Endothelial cell of umbilical vein (primary cell): ENCODE results near the gene GATA2. TPM values are rescaled to one million over a fixed set of nuclear protein-coding genes. Genes with fewer than 3 reads are reported as not detected.

ENCODE experiments used
- BruUV-seq: library from RNA; stranded (reverse); fragments of 400-500 nt; replicated peaks from 2 replicates; lab custom pipeline; 2021; lab: Mats Ljungman, UMichigan
- CTCF ChIA-PET: fragments of 300-600, 350-600 bp; sonication (Branson Sonifier 250); formaldehyde crosslinking; loops from one replicate; lab custom pipeline; 2021; ENCODE audit warnings: antibody characterized with exemption, inconsistent platforms; lab: Charles Lee
- POLR2A ChIA-PET: fragments of 300-600, 350-600 bp; sonication (Branson Sonifier 250); formaldehyde crosslinking; loops from one replicate; lab custom pipeline; 2021; ENCODE audit warnings: antibody characterized with exemption, inconsistent platforms; lab: Charles Lee
- DNase-seq: peaks from one replicate; pipeline ENCODE4 v3.0.0-alpha.2; 2011; ENCODE audit warnings: low read depth, low spot score
- FAIRE-seq: peaks from 2 replicates; lab custom pipeline; 2011; peaks lifted over from hg19 to GRCh38; lab: Jason Lieb, UNC
- H2AFZ ChIP-seq: 2 replicates; pipeline ENCODE4 v1.6.0; 2012; ENCODE audit warnings: low read depth, low read length, control low read depth, inconsistent platforms
- H3K27ac ChIP-seq: 2 replicates; pipeline ENCODE4 v1.5.1; 2011; ENCODE audit warnings: low read depth, mild to moderate bottlenecking, control low read depth, low read length, moderate library complexity; ENCODE audit not compliant: insufficient read depth
- H3K27me3 ChIP-seq, 2 experiments: 2 replicates each; pipeline versions ENCODE4 v1.6.0 to v1.6.1; 2011; ENCODE audit warnings: low read length in 2 of 2, mixed read lengths in 1 of 2; ENCODE audit not compliant: control insufficient read depth in 2 of 2, insufficient read depth in 2 of 2
- H3K36me3 ChIP-seq, 2 experiments: 2 replicates in 1 of 2; 3 replicates in 1 of 2; pipeline ENCODE4 v1.5.1; 2011; ENCODE audit warnings: low read length in 2 of 2, mild to moderate bottlenecking in 1 of 2, moderate library complexity in 1 of 2; ENCODE audit not compliant: control insufficient read depth in 2 of 2, insufficient read depth in 2 of 2; ENCODE audit errors: extremely low read depth in 1 of 2
- H3K4me1 ChIP-seq: 3 replicates; pipeline ENCODE4 v1.5.1; 2011; ENCODE audit warnings: mild to moderate bottlenecking, low read length; ENCODE audit not compliant: control insufficient read depth, insufficient read depth; ENCODE audit errors: extremely low read depth
- H3K4me2 ChIP-seq: 2 replicates; pipeline ENCODE4 v1.6.1; 2011; ENCODE audit warnings: low read length, control low read depth, mixed read lengths; ENCODE audit not compliant: insufficient read depth
- H3K4me3 ChIP-seq, 3 experiments: fragments of 200-600 bp in 1 of 3; sonication (generic), shearing (Covaris generic) in 1 of 3; replicated peaks in 1 of 3; 2 replicates each; pipeline ENCODE4 v1.5.1; 2011 to 2016; ENCODE audit warnings: control low read depth in 3 of 3, low read length in 3 of 3, mild to moderate bottlenecking in 2 of 3, inconsistent platforms in 1 of 3, low read depth in 1 of 3, moderate library complexity in 1 of 3; ENCODE audit not compliant: insufficient read depth in 1 of 3
- H3K79me2 ChIP-seq: 2 replicates; pipeline ENCODE4 v1.6.0; 2012; ENCODE audit warnings: low read length, inconsistent platforms; ENCODE audit not compliant: control insufficient read depth, insufficient read depth
- H3K9ac ChIP-seq: replicated peaks from 2 replicates; pipeline ENCODE3; 2011; ENCODE audit warnings: low read length, control low read depth; ENCODE audit not compliant: insufficient read depth; ENCODE audit errors: extremely low read depth
- H3K9me1 ChIP-seq: replicated peaks from 3 replicates; pipeline ENCODE4 v1.6.0; 2011; ENCODE audit warnings: mild to moderate bottlenecking, low read length; ENCODE audit not compliant: control insufficient read depth, insufficient read depth; ENCODE audit errors: extremely low read depth
- H3K9me3 ChIP-seq: replicated peaks from 2 replicates; pipeline ENCODE4 v1.5.1; 2012; ENCODE audit warnings: low read length, inconsistent platforms; ENCODE audit not compliant: control insufficient read depth, insufficient read depth
- H4K20me1 ChIP-seq: replicated peaks from 2 replicates; pipeline ENCODE3; 2011; ENCODE audit warnings: mild to moderate bottlenecking, low read length; ENCODE audit not compliant: control insufficient read depth, insufficient read depth; ENCODE audit errors: extremely low read depth
- CTCF ChIP-seq, 2 donors: IDR thresholded peaks; 1 replicate in 1 of 2; 2 replicates in 1 of 2; pipeline ENCODE4 v1.5.1; 2011; ENCODE audit warnings: low read length in 2 of 2, mild to moderate bottlenecking in 2 of 2, moderate library complexity in 2 of 2, control low read depth in 1 of 2, inconsistent platforms in 1 of 2, low read depth in 1 of 2; ENCODE audit not compliant: insufficient read depth in 1 of 2; ENCODE audit errors: extremely low read depth in 1 of 2
- FOS ChIP-seq: IDR thresholded peaks from 2 replicates; pipeline ENCODE4 v1.6.1; 2011; ENCODE audit warnings: mild to moderate bottlenecking, low read length, moderate library complexity, borderline replicate concordance; ENCODE audit not compliant: insufficient read depth
- GATA2 ChIP-seq: IDR thresholded peaks from 2 replicates; pipeline ENCODE4 v1.7.0; 2011; ENCODE audit warnings: low read depth, mild to moderate bottlenecking, moderate library complexity, mixed read lengths, low read length; ENCODE audit not compliant: insufficient read length, insufficient read depth
- JUN ChIP-seq: IDR thresholded peaks from 2 replicates; pipeline ENCODE4 v1.6.1; 2011; ENCODE audit warnings: borderline replicate concordance, low read depth; ENCODE audit not compliant: insufficient read length, insufficient read depth
- MAX ChIP-seq: IDR thresholded peaks from 2 replicates; pipeline ENCODE4 v1.6.1; 2011; ENCODE audit not compliant: insufficient read depth, insufficient read length
- MYC ChIP-seq: IDR thresholded peaks from one replicate; pipeline ENCODE4 v1.6.1; 2011; ENCODE audit warnings: mild to moderate bottlenecking, low read depth, low read length
- POLR2A ChIP-seq: IDR thresholded peaks from 2 replicates; pipeline ENCODE4 v1.6.1; 2012; ENCODE audit warnings: low read depth, mild to moderate bottlenecking, control low read depth, low read length
- POLR2AphosphoS5 ChIP-seq: IDR thresholded peaks from 2 replicates; pipeline ENCODE4 v1.6.1; 2012; ENCODE audit warnings: low read depth, mild to moderate bottlenecking, control low read depth, low read length, moderate library complexity; ENCODE audit not compliant: insufficient read depth
- dilution Hi-C: fragments of 300-500 bp; cut with MboI; formaldehyde crosslinking; loops from one replicate; pipeline ENCODE4 v1.15.0; 2019; ENCODE audit warnings: low sequenced_read_pairs; ENCODE audit not compliant: extremely low pct_ligation_motif_present
- intact Hi-C: fragments of 100-400 bp; cut with micrococcal nuclease; formaldehyde crosslinking; loops from one replicate; pipeline ENCODE4 v1.10.0; 2022
- polyA plus RNA-seq, 4 experiments: library from polyadenylated mRNA; depleted of rRNA in 3 of 4; stranded (reverse) in 3 of 4; unstranded in 1 of 4; fragments of >200 nt; gene quantifications; 2 replicates each; pipeline versions ENCODE4 v1.2.1 to v1.2.3, GENCODE V29; 2011 to 2012; ENCODE audit warnings: missing spikeins in 1 of 4
- total RNA-seq: library from RNA; stranded (reverse); gene quantifications from 2 replicates; pipeline ENCODE4 v1.2.3, GENCODE V29; 2021

GATA2 gene
- total and polyA plus RNA-seq, 2 donors (not counting 3 experiments of a cell fraction or from before 2014, with no cell fraction given), result 28.8 to 62.2 TPM

GRCh38 chr3:128435058-128435457, 57.9 kb downstream of the GATA2 start:
- Histone ChIP-seq H3K36me3 (no peaks in the 10 kb centered on the region), H3K79me2 (no peaks in the 10 kb centered on the region), H3K9me1 (no peaks in the 10 kb centered on the region), H3K4me2 (no peak overlapping the region), H3K4me3 (no peak overlapping the region), H4K20me1 (no peaks in the 10 kb centered on the region), H3K9me3 (no peaks in the 10 kb centered on the region), H3K4me1 (no peaks in the 10 kb centered on the region), H3K9ac (no peak overlapping the region), H3K27me3 (peaks cover 29 to 36% of the 10 kb centered on the region in 2 experiments), H3K27ac (no peak overlapping the region), H2AFZ (no peak overlapping the region)
- intact Hi-C loops (no loop called here), dilution Hi-C loops (loop anchor here (25.0 kb wide), 1 partner anchor 152 kb away; no protein-coding TSS in a partner anchor)
- no TSS peak for BruUV-seq
- ChIA-PET POLR2A (no interaction called here), CTCF (interaction anchor here (0.7 to 1.7 kb wide), 6 partner anchors 48 to 173 kb away, joined by 3 to 6 read pairs (median 3); no protein-coding TSS in a partner anchor)
- FAIRE-seq (no peak), DNase-seq (no peak)
- no peak for TF ChIP-seq JUN
- TF ChIP-seq POLR2AphosphoS5, result no peak
- TF ChIP-seq MYC, result no peak
- TF ChIP-seq GATA2, result no peak
- no peak for TF ChIP-seq FOS
- no peak for TF ChIP-seq CTCF (IDR thresholded peaks at IDR 0.05; ENCODE audit: extremely low read depth in 1 of 2, insufficient read depth in 1 of 2, low read depth in 1 of 2, low read length in 2 of 2)
- TF ChIP-seq POLR2A, result no peak
- TF ChIP-seq MAX, result no peak
